H9 (cell line): ENCODE measurements around the gene FNIP1. TPM values are rescaled to one million over a fixed set of nuclear protein-coding genes. Genes with fewer than 3 reads are reported as not detected.

ENCODE experiments used
- DNase-seq: peaks from one replicate; pipeline ENCODE4 v3.0.0-alpha.2; 2017
- H2AFZ ChIP-seq: one replicate; pipeline ENCODE4 v1.6.1; 2013; ENCODE audit warnings: mild to moderate bottlenecking, low read length, control low read depth, moderate library complexity
- H2AK5ac ChIP-seq: 2 replicates; pipeline ENCODE4 v1.6.1; 2013; ENCODE audit warnings: low read length, control low read depth, mixed read lengths; ENCODE audit not compliant: insufficient read length
- H2BK120ac ChIP-seq: one replicate; pipeline ENCODE4 v1.6.1; 2013; ENCODE audit warnings: low read depth, mild to moderate bottlenecking, low read length, control low read depth, inconsistent platforms; ENCODE audit not compliant: poor library complexity, severe bottlenecking
- H2BK12ac ChIP-seq: 2 replicates; pipeline ENCODE4 v1.6.1; 2013; ENCODE audit warnings: low read length, control low read depth, mixed read lengths, low read depth; ENCODE audit not compliant: insufficient read length
- H2BK15ac ChIP-seq: 2 replicates; pipeline ENCODE4 v1.6.1; 2013; ENCODE audit warnings: low read depth, low read length, control low read depth
- H2BK20ac ChIP-seq: one replicate; pipeline ENCODE4 v1.6.1; 2013; ENCODE audit warnings: low read depth, mild to moderate bottlenecking, low read length, control low read depth, inconsistent platforms; ENCODE audit not compliant: poor library complexity, severe bottlenecking
- H2BK5ac ChIP-seq: 2 replicates; pipeline ENCODE4 v1.6.1; 2013; ENCODE audit warnings: low read length, control low read depth, mixed read lengths; ENCODE audit not compliant: insufficient read length
- H3K14ac ChIP-seq: 2 replicates; pipeline ENCODE4 v1.6.1; 2013; ENCODE audit warnings: low read length, control low read depth; ENCODE audit not compliant: insufficient read depth
- H3K18ac ChIP-seq: 2 replicates; pipeline ENCODE4 v1.6.1; 2013; ENCODE audit warnings: low read depth, mild to moderate bottlenecking, mixed read lengths, low read length, control low read depth; ENCODE audit not compliant: insufficient read length
- H3K23ac ChIP-seq: 2 replicates; pipeline ENCODE4 v1.6.1; 2013; ENCODE audit warnings: low read length, control low read depth, mixed read lengths, low read depth; ENCODE audit not compliant: insufficient read length
- H3K23me2 ChIP-seq: 2 replicates; pipeline ENCODE4 v1.6.1; 2013; ENCODE audit warnings: low read depth, mild to moderate bottlenecking, mixed read lengths, low read length, control low read depth; ENCODE audit not compliant: insufficient read length, poor library complexity, severe bottlenecking
- H3K27ac ChIP-seq: 2 replicates; pipeline ENCODE4 v1.5.1; 2013; ENCODE audit warnings: low read length, control low read depth, mixed read lengths, low read depth; ENCODE audit not compliant: insufficient read length
- H3K27me3 ChIP-seq: 2 replicates; pipeline ENCODE4 v1.6.1; 2013; ENCODE audit warnings: low read length, control low read depth, inconsistent platforms; ENCODE audit not compliant: insufficient read depth
- H3K4ac ChIP-seq: 2 replicates; pipeline ENCODE4 v1.6.1; 2013; ENCODE audit warnings: low read depth, mild to moderate bottlenecking, control low read depth, inconsistent platforms, low read length, moderate library complexity
- H3K4me1 ChIP-seq: 2 replicates; pipeline ENCODE4 v1.6.1; 2013; ENCODE audit warnings: low read length, control low read depth, inconsistent platforms; ENCODE audit not compliant: insufficient read depth
- H3K4me2 ChIP-seq: 2 replicates; pipeline ENCODE4 v1.6.1; 2013; ENCODE audit warnings: low read length, control low read depth, mixed read lengths; ENCODE audit not compliant: insufficient read length, insufficient read depth
- H3K56ac ChIP-seq: 2 replicates; pipeline ENCODE4 v1.6.1; 2013; ENCODE audit warnings: low read depth, mild to moderate bottlenecking, mixed read lengths, low read length, control low read depth; ENCODE audit not compliant: insufficient read length
- H3K79me1 ChIP-seq: 2 replicates; pipeline ENCODE4 v1.6.1; 2013; ENCODE audit warnings: low read depth, mild to moderate bottlenecking, moderate library complexity, low read length, control low read depth, inconsistent platforms; ENCODE audit not compliant: insufficient read depth, poor library complexity, severe bottlenecking
- H3K79me2 ChIP-seq: 2 replicates; pipeline ENCODE4 v1.6.1; 2013; ENCODE audit warnings: low read length, control low read depth, inconsistent platforms; ENCODE audit not compliant: insufficient read depth
- H3K9ac ChIP-seq: 2 replicates; pipeline ENCODE4 v1.6.1; 2013; ENCODE audit warnings: low read length, control low read depth, mixed read lengths; ENCODE audit not compliant: insufficient read length; ENCODE audit errors: extremely low read depth
- H3K9me3 ChIP-seq: one replicate; pipeline ENCODE4 v1.6.1; 2013; ENCODE audit warnings: low read depth, low read length, inconsistent platforms; ENCODE audit not compliant: control insufficient read depth
- H3T11ph ChIP-seq: one replicate; pipeline ENCODE4 v1.6.1; 2013; ENCODE audit warnings: mild to moderate bottlenecking, low read length, control low read depth, inconsistent platforms
- H4K20me1 ChIP-seq: one replicate; pipeline ENCODE4 v1.6.1; 2013; ENCODE audit not compliant: control insufficient read depth, insufficient read length, insufficient read depth
- H4K5ac ChIP-seq: 2 replicates; pipeline ENCODE4 v1.6.1; 2013; ENCODE audit warnings: low read depth, mild to moderate bottlenecking, mixed read lengths, low read length, control low read depth; ENCODE audit not compliant: insufficient read length
- H4K8ac ChIP-seq: replicated peaks from 2 replicates; pipeline ENCODE4 v1.6.1; 2013; ENCODE audit warnings: low read length, control low read depth, mixed read lengths, low read depth; ENCODE audit not compliant: insufficient read length
- H4K91ac ChIP-seq: 2 replicates; pipeline ENCODE4 v1.6.1; 2013; ENCODE audit warnings: low read depth, mild to moderate bottlenecking, moderate library complexity, mixed read lengths, low read length, control low read depth; ENCODE audit not compliant: insufficient read length
- H3K27ac Mint-ChIP-seq, 3 experiments: 2 replicates in 2 of 3; 3 replicates in 1 of 3; pipeline ENCODE4 v1.8.0; 2020 to 2021; ENCODE audit warnings: mixed read lengths in 3 of 3, mild to moderate bottlenecking in 1 of 3, moderate library complexity in 1 of 3
- H3K27me3 Mint-ChIP-seq: 2 replicates; pipeline ENCODE4 v1.8.0; 2021; ENCODE audit warnings: low read depth, mild to moderate bottlenecking, moderate library complexity, mixed read lengths
- H3K36me3 Mint-ChIP-seq, 3 experiments: 2 replicates in 2 of 3; 3 replicates in 1 of 3; pipeline ENCODE4 v1.8.0; 2020 to 2021; ENCODE audit warnings: low read depth in 3 of 3, mixed read lengths in 3 of 3; ENCODE audit not compliant: insufficient read depth in 1 of 3
- H3K4me1 Mint-ChIP-seq, 2 experiments: 2 replicates each; pipeline ENCODE4 v1.8.0; 2020; ENCODE audit warnings: mixed read lengths in 2 of 2
- H3K4me3 Mint-ChIP-seq, 2 experiments: 2 replicates in 1 of 2; 3 replicates in 1 of 2; pipeline ENCODE4 v1.8.0; 2020 to 2021; ENCODE audit warnings: mild to moderate bottlenecking in 2 of 2, mixed read lengths in 2 of 2, moderate library complexity in 1 of 2
- H3K9me3 Mint-ChIP-seq, 2 experiments: 2 replicates in 1 of 2; 3 replicates in 1 of 2; pipeline ENCODE4 v1.8.0; 2020; ENCODE audit warnings: mild to moderate bottlenecking in 2 of 2, mixed read lengths in 2 of 2, moderate library complexity in 1 of 2
- WGBS: extraction: QIAGEN DNeasy Blood & Tissue Kit; methylation state at CpG from one replicate; pipeline ENCODE4 v1.1.7; 2013; ENCODE audit warnings: missing lambda C conversion rate, low lambda C conversion rate, mixed read lengths; ENCODE audit not compliant: insufficient read length; ENCODE audit errors: extremely low coverage; 5-methylcytosine and 5-hydroxymethylcytosine counted together
- total RNA-seq: library from RNA; stranded (reverse); gene quantifications from 2 replicates; pipeline ENCODE4 v1.2.1, GENCODE V29; 2021
- TF ChIP-seq, protein P1 (sequence below): fragments of 200-600 bp; sonication (generic); conservative IDR thresholded peaks from 3 replicates; pipeline ENCODE4 v1.8.0; 2021; ENCODE audit warnings: antibody characterized with exemption, mild to moderate bottlenecking

The FNIP1 gene
- total RNA-seq, 1 experiment from 2014 or later: 13.4 TPM

DNA sequence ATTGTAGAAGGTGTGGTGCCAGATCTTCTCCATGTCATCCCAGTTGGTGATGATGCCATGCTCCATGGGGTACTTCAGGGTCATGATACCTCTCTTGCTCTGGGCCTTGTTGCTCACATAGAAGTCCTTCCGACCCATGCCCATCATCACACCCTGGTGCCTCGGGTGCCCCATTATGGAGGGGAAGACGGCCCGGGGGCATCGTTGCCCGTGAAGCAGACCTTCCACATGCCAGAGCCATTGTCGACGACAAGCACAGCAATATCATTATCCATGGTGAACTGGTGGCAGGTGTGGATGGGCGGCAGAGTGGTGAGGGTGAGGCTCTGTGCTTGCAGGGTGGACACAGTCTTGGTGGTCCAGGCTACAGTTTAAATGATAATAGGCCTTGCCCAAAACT is 137.0 kb downstream of the FNIP1 start:
- no peaks in the 10 kb centered on the region for H3K27me3 ChIP-seq
- H3K27ac Mint-ChIP-seq: no peak overlapping the region
- peaks cover 24 to 30% (median 24%) of the 10 kb centered on the region in 3 experiments for H3K36me3 Mint-ChIP-seq
- H4K91ac ChIP-seq: no peak overlapping the region
- no peaks in the 10 kb centered on the region; the same call in 1 of the 2 replicates for H3K27me3 Mint-ChIP-seq
- no peak overlapping the region for H3K4me2 ChIP-seq
- H3K4me3 Mint-ChIP-seq: no peak overlapping the region
- no peak overlapping the region for H3K56ac ChIP-seq
- no peaks in the 10 kb centered on the region; a peak in 1 of 4 replicates for H3K4me1 Mint-ChIP-seq
- H3K18ac ChIP-seq: no peak overlapping the region
- no peak overlapping the region for H3K27ac ChIP-seq
- no CpG with 5 or more reads among the region's 9 CpGs for WGBS
- H3K4me1 ChIP-seq: no peaks in the 10 kb centered on the region
- H4K5ac ChIP-seq: no peak overlapping the region
- H2BK5ac ChIP-seq: no peak overlapping the region
- peaks cover 0 to 2% of the 10 kb centered on the region in 2 experiments; a peak in 2 of 5 replicates for H3K9me3 Mint-ChIP-seq
- DNase-seq: no peak
- no peaks in the 10 kb centered on the region for H3K79me1 ChIP-seq
- H3K14ac ChIP-seq: no peak overlapping the region
- no peaks in the 10 kb centered on the region for H3K23me2 ChIP-seq
- H4K20me1 ChIP-seq: no peaks in the 10 kb centered on the region
- TF ChIP-seq, protein P1, sequence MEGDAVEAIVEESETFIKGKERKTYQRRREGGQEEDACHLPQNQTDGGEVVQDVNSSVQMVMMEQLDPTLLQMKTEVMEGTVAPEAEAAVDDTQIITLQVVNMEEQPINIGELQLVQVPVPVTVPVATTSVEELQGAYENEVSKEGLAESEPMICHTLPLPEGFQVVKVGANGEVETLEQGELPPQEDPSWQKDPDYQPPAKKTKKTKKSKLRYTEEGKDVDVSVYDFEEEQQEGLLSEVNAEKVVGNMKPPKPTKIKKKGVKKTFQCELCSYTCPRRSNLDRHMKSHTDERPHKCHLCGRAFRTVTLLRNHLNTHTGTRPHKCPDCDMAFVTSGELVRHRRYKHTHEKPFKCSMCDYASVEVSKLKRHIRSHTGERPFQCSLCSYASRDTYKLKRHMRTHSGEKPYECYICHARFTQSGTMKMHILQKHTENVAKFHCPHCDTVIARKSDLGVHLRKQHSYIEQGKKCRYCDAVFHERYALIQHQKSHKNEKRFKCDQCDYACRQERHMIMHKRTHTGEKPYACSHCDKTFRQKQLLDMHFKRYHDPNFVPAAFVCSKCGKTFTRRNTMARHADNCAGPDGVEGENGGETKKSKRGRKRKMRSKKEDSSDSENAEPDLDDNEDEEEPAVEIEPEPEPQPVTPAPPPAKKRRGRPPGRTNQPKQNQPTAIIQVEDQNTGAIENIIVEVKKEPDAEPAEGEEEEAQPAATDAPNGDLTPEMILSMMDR: no peak
- no peak overlapping the region for H3K4ac ChIP-seq
- H2BK12ac ChIP-seq: no peak overlapping the region
- H3T11ph ChIP-seq: no peak overlapping the region
- H3K9me3 ChIP-seq: peaks cover 5% of the 10 kb centered on the region
- H2AFZ ChIP-seq: no peak overlapping the region
- no peak overlapping the region for H2BK120ac ChIP-seq
- H2BK15ac ChIP-seq: no peak overlapping the region
- H3K23ac ChIP-seq: no peak overlapping the region
- no peak overlapping the region for H4K8ac ChIP-seq
- H3K9ac ChIP-seq: no peak overlapping the region
- H3K79me2 ChIP-seq: no peaks in the 10 kb centered on the region
- H2AK5ac ChIP-seq: no peak overlapping the region
- H2BK20ac ChIP-seq: no peak overlapping the region
